ENCODE data around the gene INO80.

The INO80 gene

GRCh38 chr15:40951764-40952163 is 164.3 kb downstream of the INO80 start:
- Histone ChIP-seq H2AFZ (ENCODE audit: low read length, unreplicated experiment) (no peak overlapping the region), H3K4me3 (ENCODE audit: low read depth, low read length) (no peak overlapping the region), H3K79me2 (ENCODE audit: control insufficient read depth, insufficient read depth, low read length, unreplicated experiment) (peaks cover 6% of the 10 kb centered on the region), H3K27ac (ENCODE audit: low read depth, low read length) (no peak overlapping the region), H3K4me1 (ENCODE audit: control insufficient read depth, insufficient read depth, low read length, unreplicated experiment) (peaks cover 9% of the 10 kb centered on the region), H3K36me3 (ENCODE audit: insufficient read depth, low read length) (no peaks in the 10 kb centered on the region), H3K27me3 (ENCODE audit: insufficient read depth, low read length) (no peaks in the 10 kb centered on the region)

DNA sequence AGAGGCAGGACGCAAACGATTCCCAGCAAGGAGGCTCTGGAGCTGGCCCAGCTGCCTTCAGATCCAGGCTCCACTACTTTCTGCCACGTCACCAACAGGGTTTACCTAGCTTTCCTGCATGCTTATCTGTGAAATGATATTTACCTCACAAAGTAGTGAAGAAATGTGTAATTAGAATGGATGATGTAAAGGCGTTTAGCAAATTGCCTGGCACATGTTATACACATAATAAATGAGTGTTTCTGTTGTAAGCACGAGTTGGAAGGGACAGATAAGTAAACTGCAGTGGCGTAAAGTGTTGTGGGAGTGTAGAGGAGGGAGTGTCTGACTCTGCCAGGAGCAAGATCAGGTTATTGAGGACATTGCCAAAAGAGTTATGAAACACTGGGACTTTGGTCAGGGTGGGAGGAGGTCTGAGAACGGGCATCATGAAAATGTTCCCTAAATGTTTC is 166.3 kb downstream of the INO80 start:
- Histone ChIP-seq H3K27me3 (ENCODE audit: insufficient read depth, low read length) (no peaks in the 10 kb centered on the region), H3K36me3 (ENCODE audit: insufficient read depth, low read length) (no peaks in the 10 kb centered on the region), H3K79me2 (ENCODE audit: control insufficient read depth, insufficient read depth, low read length, unreplicated experiment) (peaks cover 6% of the 10 kb centered on the region), H3K4me1 (ENCODE audit: control insufficient read depth, insufficient read depth, low read length, unreplicated experiment) (peaks cover 9% of the 10 kb centered on the region), H3K27ac (ENCODE audit: low read depth, low read length) (no peak overlapping the region), H2AFZ (ENCODE audit: low read length, unreplicated experiment) (no peak overlapping the region), H3K4me3 (ENCODE audit: low read depth, low read length) (no peak overlapping the region)

- Histone ChIP-seq H3K27me3 (ENCODE audit: insufficient read depth, low read length) (no peaks in the 10 kb centered on the region), H3K4me1 (ENCODE audit: control insufficient read depth, insufficient read depth, low read length, unreplicated experiment) (peaks cover 9% of the 10 kb centered on the region), H3K4me3 (ENCODE audit: low read depth, low read length) (no peak overlapping the region), H2AFZ (ENCODE audit: low read length, unreplicated experiment) (no peak overlapping the region), H3K27ac (ENCODE audit: low read depth, low read length) (no peak overlapping the region), H3K79me2 (ENCODE audit: control insufficient read depth, insufficient read depth, low read length, unreplicated experiment) (peaks cover 4% of the 10 kb centered on the region), H3K36me3 (ENCODE audit: insufficient read depth, low read length) (no peaks in the 10 kb centered on the region)
Observed at GRCh38 chr15:40948706-40949473, 167.2 kb downstream of the INO80 start.

DNA sequence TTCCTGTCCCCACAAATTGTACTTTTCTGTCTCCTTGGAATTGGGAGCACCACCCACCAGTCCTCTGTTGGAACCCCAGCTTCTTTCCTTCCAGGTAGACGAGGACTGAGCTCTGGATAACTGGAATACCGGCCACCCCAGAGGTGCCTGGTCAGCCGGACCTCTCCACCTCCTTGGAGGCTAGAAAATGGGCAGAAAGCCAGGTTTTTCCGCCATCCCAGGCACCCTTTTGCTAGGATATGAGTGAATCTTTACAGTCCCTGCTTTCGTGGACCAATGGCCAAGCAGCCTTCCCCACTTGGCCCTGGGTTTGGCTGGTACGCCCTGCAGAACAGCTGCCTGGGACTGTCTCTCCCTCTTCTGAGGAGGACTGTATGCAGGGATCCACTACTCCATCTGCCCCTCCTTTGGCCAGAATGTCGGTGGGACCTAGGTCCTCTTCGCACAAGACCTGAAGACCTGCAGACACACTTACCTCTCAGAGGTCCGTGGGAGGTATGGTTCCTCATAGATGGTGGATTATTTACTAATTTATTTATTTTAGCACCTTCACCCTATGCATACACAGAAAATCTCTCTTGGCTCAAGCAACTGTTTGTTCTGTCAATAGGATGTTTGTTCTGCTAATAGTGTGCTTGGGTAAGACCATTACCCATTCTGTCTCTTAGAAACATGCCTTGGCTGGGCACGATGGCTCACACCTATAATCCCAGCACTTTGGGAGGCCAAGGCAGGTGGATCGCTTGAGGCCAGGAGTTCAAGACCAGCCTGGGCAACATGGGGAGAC is 171.4 kb downstream of the INO80 start:
- Histone ChIP-seq H3K36me3 (ENCODE audit: insufficient read depth, low read length) (no peaks in the 10 kb centered on the region), H3K4me1 (ENCODE audit: control insufficient read depth, insufficient read depth, low read length, unreplicated experiment) (peaks cover 19% of the 10 kb centered on the region), H3K4me3 (ENCODE audit: low read depth, low read length) (no peak overlapping the region), H3K79me2 (ENCODE audit: control insufficient read depth, insufficient read depth, low read length, unreplicated experiment) (peaks cover 2% of the 10 kb centered on the region), H3K27ac (ENCODE audit: low read depth, low read length) (no peak overlapping the region), H2AFZ (ENCODE audit: low read length, unreplicated experiment) (no peak overlapping the region), H3K27me3 (ENCODE audit: insufficient read depth, low read length) (no peaks in the 10 kb centered on the region)

- Histone ChIP-seq H3K27me3 (ENCODE audit: insufficient read depth, low read length) (no peaks in the 10 kb centered on the region), H2AFZ (ENCODE audit: low read length, unreplicated experiment) (no peak overlapping the region), H3K79me2 (ENCODE audit: control insufficient read depth, insufficient read depth, low read length, unreplicated experiment) (peaks cover 2% of the 10 kb centered on the region), H3K4me1 (ENCODE audit: control insufficient read depth, insufficient read depth, low read length, unreplicated experiment) (peaks cover 19% of the 10 kb centered on the region), H3K4me3 (ENCODE audit: low read depth, low read length) (no peak overlapping the region), H3K27ac (ENCODE audit: low read depth, low read length) (no peak overlapping the region), H3K36me3 (ENCODE audit: insufficient read depth, low read length) (no peaks in the 10 kb centered on the region)
Observed at GRCh38 chr15:40943764-40944365, 172.2 kb downstream of the INO80 start.

GRCh38 chr15:40942878-40943277 is 173.2 kb downstream of the INO80 start:
- Histone ChIP-seq H3K27ac (ENCODE audit: low read depth, low read length) (no peak overlapping the region), H3K4me1 (ENCODE audit: control insufficient read depth, insufficient read depth, low read length, unreplicated experiment) (peaks cover 20% of the 10 kb centered on the region), H3K4me3 (ENCODE audit: low read depth, low read length) (peak overlapping the region; percentile 77), H3K36me3 (ENCODE audit: insufficient read depth, low read length) (no peaks in the 10 kb centered on the region), H3K79me2 (ENCODE audit: control insufficient read depth, insufficient read depth, low read length, unreplicated experiment) (peaks cover 2% of the 10 kb centered on the region), H2AFZ (ENCODE audit: low read length, unreplicated experiment) (peak overlapping the region; percentile 92), H3K27me3 (ENCODE audit: insufficient read depth, low read length) (no peaks in the 10 kb centered on the region)

DNA sequence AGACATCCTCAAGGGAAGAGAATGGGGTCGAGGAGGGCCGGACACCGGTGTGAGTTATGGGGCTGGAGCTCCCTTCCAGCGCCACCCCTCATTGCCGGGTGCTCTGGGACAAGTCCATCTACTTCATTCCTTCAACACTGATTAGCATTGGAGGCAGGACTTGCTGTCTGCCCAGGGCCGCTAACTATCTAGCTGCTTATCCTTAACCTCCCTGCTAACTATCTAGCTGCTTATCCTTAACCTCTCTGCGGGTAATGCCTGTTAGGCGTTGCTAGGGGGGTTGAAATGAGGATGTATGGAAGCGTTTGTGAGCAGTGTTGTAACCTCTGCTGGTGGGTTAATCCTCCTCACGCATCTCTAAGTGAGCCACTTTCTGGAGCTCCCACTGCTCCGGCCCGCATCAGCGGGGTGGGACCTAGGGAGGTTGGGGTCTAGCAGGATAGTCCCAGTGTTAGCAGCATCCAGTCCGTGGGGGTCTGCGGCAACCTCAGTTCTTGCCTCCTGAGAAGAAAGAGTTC is 173.7 kb downstream of the INO80 start:
- Histone ChIP-seq H3K79me2 (ENCODE audit: control insufficient read depth, insufficient read depth, low read length, unreplicated experiment) (peaks cover 2% of the 10 kb centered on the region), H3K27me3 (ENCODE audit: insufficient read depth, low read length) (no peaks in the 10 kb centered on the region), H3K36me3 (ENCODE audit: insufficient read depth, low read length) (no peaks in the 10 kb centered on the region), H3K4me3 (ENCODE audit: low read depth, low read length) (peak overlapping the region; percentile 77), H3K27ac (ENCODE audit: low read depth, low read length) (peak overlapping the region; percentile 8; the same call in 1 of the 2 replicates), H3K4me1 (ENCODE audit: control insufficient read depth, insufficient read depth, low read length, unreplicated experiment) (peaks cover 25% of the 10 kb centered on the region), H2AFZ (ENCODE audit: low read length, unreplicated experiment) (peak overlapping the region; percentile 92)

DNA sequence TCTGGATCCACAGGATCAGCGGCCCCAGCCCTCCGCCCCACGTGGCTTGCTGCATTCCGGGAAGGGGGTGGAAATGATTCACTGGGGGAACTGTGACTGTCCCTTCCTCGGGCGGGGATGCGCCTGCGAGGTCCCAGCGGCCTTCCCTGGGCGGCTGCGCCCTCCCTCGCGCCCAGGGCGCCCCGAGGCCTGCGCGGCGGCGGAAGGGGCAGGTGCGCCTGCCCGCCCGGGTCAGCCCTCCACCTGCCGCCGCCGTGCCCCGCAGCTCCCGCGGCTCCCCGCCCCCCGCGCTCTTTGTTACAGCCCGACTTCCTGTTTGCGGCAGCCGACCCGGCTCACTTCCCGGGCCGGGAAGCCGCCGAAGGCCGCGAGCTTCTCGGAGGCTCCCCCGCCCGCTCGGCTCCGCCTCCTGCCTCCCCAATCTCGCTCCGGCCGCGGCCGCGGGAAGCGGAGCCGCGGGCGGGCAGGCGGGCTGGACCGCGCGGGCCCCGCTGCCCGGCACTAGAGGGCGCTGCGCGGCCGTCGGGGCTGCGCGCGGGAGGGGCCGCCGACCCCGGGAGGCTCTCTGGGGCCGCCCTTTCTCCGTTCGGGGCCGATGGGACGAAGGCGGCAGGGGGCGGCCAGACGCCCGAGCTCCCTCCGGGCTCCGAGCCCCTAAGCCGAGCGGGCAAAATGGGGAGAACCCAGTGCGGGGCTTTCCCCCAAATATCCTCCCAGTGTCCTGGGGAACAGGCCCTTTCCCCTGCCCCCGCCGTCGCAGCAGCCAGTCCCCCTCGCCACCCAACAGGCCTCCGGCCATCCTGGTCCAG is 174.3 kb downstream of the INO80 start:
- H3K27me3 ChIP-seq (ENCODE audit: insufficient read depth, low read length): no peaks in the 10 kb centered on the region
- H3K4me3 ChIP-seq (ENCODE audit: low read depth, low read length): peak overlapping the region; percentile 77
- H2AFZ ChIP-seq (ENCODE audit: low read length, unreplicated experiment): peak overlapping the region; percentile 92
- peaks cover 32% of the 10 kb centered on the region for H3K4me1 ChIP-seq (ENCODE audit: control insufficient read depth, insufficient read depth, low read length, unreplicated experiment)
- peak overlapping the region; percentile 34; the same call in 1 of the 2 replicates for H3K27ac ChIP-seq (ENCODE audit: low read depth, low read length)
- H3K36me3 ChIP-seq (ENCODE audit: insufficient read depth, low read length): no peaks in the 10 kb centered on the region
- peaks cover 2% of the 10 kb centered on the region for H3K79me2 ChIP-seq (ENCODE audit: control insufficient read depth, insufficient read depth, low read length, unreplicated experiment)

DNA sequence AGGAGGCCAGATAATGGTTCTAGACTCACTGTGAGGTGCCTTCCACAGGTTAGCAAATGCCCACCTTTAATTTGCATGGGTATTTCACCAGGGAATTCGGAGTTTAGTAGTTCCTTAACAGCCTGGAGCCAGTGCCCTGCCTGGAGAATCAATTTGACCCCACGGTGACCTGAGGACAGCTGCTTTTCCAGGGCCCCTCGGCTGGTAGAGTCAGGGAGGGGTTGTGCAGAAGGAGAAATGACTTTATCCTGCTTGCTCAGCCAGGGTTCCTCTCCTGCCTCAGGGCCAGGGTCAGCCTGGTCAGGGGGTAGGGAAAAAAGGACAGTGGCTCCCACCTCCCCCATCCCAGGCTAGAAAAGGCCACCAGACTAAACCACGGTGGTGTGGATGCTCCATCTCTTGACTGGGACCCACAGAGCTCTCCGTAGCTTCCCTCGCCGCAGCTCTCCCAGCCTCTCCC is 175.0 kb downstream of the INO80 start:
- no peaks in the 10 kb centered on the region for H3K27me3 ChIP-seq (ENCODE audit: insufficient read depth, low read length)
- no peaks in the 10 kb centered on the region for H3K36me3 ChIP-seq (ENCODE audit: insufficient read depth, low read length)
- H3K79me2 ChIP-seq (ENCODE audit: control insufficient read depth, insufficient read depth, low read length, unreplicated experiment): peaks cover 2% of the 10 kb centered on the region
- no peak overlapping the region for H3K27ac ChIP-seq (ENCODE audit: low read depth, low read length)
- H3K4me3 ChIP-seq (ENCODE audit: low read depth, low read length): peak overlapping the region; percentile 77
- H3K4me1 ChIP-seq (ENCODE audit: control insufficient read depth, insufficient read depth, low read length, unreplicated experiment): peaks cover 33% of the 10 kb centered on the region
- no peak overlapping the region for H2AFZ ChIP-seq (ENCODE audit: low read length, unreplicated experiment)
